NCI-H187 treated with DMSO at 0.1 percent for 48 hours (cell line): ENCODE measurements around the gene WFIKKN2.
"Not testable (repeated sequence)": the region's sequence is repeated elsewhere in the genome, so short reads cannot be mapped to it uniquely, and the experiment has no call there.

Experiments used
- DNase-seq: peaks from one replicate; lab custom pipeline; 2025; lab: John Stamatoyannopoulos, UW

Gene WFIKKN2

DNA sequence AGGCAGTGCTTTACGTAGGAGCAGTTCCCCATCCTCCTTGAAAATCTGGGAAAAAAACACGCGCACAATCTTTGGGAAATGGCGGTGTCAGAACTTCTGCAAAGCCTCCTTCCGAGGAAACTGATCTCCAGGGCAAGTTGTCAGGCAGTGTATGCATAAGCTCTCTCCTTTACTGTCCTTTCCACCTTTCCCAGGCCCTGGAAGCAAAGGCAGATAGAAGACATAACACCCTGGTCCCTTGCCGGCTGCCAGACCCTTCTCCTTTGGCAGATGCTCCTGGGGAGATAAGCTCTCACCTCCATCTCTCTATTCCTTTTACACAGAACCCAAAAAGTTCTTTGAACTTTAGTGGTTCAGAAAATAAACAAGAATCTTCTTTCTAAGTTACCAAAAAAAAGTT is 18.4 kb downstream of the WFIKKN2 start:
- no peak for DNase-seq

- DNase-seq: no peak
These were observed 20.4 kb downstream of the WFIKKN2 start for GRCh38 chr17:50855708-50856330.

DNA sequence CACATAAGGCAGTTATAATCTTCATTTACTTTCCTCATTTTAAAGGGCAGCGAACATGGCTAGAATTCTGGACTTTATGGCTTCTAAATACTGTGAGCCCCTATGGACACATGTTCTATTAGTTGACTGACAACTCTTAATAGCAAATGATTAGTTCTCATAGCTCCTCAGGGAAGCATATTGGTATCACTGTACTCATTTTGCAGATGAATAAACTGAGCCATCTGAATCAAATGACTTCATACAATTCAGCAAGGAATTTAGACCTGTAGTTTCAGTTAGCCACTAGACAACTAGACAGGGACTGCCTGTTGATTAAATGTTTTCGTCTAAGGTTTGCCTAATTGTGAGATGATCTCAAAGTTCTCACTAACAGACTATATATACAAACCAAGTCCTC is 21.0 kb downstream of the WFIKKN2 start:
- DNase-seq: no peak

GRCh38 chr17:50858486-50859225 is 23.3 kb downstream of the WFIKKN2 start:
- no peak for DNase-seq

GRCh38 chr17:50859727-50860126 is 24.3 kb downstream of the WFIKKN2 start:
- DNase-seq: not testable (repeated sequence)

GRCh38 chr17:50861334-50861676 is 25.9 kb downstream of the WFIKKN2 start:
- no peak for DNase-seq

DNA sequence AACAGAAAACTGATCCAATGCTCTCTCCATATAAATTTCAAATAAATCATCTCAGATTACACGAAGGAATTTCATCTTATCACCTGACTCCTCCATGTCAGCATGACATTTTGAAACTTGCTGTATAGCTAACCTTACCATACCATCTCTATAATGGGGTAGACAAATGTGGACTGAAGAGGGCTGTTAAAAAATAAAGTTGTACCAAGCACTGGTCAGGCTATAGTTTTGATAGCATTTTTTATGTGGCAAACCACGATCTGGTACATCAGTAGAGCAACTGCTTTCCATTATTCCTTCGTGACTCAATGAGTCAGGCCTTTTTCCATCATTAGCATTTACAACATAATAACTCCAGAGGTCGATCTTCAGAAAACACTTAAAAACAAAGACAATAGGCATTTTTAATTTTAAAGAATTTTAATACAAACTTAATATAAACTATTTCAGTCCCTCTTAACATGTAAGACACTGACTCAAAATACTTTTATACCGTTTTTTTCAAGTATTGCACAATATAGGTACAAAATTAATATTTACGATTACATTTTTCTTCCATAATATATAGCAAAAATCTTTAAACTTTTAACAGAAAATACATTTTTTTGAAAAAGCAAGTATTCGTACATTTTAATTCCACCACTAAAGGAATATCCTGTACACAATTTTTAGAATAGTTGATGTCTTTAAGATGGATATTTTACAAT is 26.6 kb downstream of the WFIKKN2 start:
- no peak for DNase-seq

DNA sequence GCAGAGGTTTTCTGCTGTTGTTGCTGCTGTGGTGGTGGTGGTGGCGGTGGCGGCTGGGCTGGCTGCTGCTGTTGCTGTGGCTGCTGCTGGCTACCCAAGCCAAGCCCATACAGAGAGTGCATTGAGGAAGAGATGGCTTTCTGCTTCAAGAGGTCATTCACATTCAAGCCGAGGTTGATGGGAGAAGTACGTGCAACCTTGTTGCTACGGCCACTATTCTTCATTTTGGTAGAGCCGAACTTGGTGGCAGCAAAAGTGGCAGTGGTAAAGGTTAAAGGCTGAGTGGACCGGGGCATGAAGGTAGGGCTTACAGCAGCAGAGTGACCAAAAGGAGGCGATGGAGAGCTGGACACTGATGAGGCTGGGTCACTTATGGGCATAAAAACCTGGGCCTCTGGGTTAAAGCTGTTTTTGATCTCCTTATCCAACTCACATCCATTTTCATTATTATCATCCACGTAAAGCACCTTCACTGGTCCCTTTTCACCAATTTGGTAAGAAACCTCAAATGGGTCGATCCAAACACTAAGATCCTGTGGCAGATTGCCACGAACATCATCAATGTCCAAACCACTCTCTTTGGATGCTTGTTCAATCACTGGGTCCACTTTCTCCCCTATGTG is 27.9 kb downstream of the WFIKKN2 start:
- DNase-seq: no peak

- no peak for DNase-seq
These were observed 28.5 kb downstream of the WFIKKN2 start for GRCh38 chr17:50863931-50864330.

DNA sequence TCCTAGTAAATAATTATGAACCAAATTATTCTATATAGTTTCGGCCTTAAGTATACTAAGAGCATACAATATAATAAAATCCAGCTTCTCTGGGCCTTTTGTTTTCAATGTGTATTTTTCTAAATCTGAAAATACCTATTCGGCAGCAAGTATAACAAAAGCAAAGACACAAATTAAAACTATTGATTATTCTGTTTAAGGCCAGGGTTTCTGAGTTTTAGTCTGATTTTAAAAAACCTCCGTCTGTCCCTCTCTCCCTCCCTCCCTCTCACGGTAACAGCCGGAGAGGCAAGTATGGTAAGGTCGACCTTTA is 29.3 kb downstream of the WFIKKN2 start:
- DNase-seq: no peak

DNA sequence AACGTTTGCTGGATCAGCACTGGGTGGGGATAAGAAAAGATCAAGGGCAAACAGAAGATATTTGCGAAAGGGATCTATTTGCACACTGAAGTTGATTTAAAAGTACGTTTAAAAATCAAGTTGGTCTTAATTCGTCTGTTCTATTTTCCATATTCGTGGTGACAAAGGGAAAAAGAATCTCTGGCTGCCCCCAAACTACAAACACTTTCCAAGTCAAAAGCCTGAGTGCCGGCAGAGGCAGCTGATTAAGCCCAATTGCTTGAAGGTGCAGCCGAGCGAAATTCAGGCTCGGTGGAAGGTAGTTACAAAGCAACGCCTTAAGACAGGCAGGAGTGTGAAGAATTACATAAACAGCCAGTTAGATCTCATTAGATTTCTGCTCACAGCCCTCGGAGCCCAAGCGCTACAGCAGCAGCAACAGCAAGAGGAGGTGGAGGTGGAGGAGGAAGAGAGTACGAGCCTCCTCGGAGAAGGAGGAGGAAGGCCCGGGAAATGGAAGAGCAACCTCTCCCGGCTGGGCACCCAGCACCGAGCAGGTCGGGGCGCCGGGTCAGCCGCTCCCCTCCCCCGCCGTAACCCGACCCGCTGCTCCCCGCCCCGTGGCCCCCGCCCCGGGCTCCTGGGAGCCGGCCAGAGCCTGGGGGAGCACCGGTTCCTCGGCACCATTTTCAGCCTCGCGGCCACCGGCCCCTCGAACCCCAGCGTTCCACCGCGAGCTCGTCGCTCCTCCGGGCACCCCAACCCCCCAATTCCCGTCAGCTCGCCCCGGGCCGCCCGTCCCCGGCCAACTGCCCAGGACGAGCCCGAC is 29.9 kb downstream of the WFIKKN2 start:
- DNase-seq: no peak

DNA sequence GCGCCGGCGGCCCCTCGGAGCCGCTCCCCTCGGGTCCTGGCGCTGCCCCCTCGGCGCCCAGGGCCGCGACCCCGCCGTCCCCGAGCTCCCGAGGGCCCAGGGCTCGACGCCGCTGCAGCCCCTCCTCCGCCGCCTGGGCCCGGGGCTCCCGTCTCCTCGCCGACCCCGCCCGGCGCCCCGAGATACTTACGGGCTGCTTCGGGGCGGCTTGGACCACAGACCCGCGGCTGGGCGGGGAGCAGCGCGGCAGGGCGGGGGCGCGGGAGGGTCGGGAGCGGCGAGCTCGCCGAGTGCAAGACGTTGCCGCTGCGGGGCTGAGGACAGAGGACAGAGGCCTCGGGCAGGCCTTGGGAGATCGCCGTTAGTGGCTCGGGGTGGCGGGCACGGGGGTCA is 30.5 kb downstream of the WFIKKN2 start:
- no peak for DNase-seq

- peak; percentile 79 for DNase-seq
These were observed 31.0 kb downstream of the WFIKKN2 start, which contains the start of gene TOB1 for GRCh38 chr17:50866261-50866949. TSS of gene TOB1 (minus strand) at chr17:50866354. CDS start at chr17:50864017, 2,337 bp downstream.

DNA sequence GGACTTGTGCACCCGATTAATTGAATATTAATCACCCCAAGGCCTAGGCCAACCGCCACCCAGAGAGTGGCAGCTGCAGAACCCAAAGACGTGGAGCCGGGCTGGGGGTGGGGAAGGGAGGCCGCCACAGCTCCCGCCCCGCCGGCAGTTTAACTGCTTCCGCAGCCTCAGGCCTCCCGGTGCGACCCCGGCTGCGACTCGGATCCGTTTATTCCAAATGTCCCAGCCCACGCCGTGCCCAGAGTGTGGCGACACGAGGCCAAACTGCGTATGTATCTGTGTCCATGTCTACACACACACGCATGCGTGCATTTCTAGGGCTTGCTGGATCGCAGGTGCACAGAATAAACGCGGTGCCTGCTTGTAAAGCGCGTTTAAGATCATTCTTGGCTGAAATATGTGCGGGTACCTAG is 31.6 kb downstream of the WFIKKN2 start:
- no peak for DNase-seq

GRCh38 chr17:50867363-50868139 is 32.2 kb downstream of the WFIKKN2 start:
- DNase-seq: peak; percentile 85

DNA sequence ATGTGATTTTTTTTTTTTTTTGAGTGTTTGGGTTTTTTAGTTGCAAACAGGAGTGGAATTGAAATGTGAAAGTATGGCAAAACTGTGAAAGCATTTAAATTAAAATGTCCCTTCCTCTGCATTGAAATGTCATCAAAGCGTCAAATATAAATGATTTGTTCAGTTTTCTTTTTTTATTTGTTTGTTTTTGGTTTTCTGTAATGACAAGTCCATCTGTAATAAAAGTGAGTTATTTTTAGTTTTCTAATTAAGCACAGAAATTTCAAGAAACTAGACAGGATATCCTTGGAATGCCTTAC is 32.7 kb downstream of the WFIKKN2 start:
- DNase-seq: no peak

- DNase-seq: no peak
These were observed 33.2 kb downstream of the WFIKKN2 start for GRCh38 chr17:50868602-50869001.

- no peak for DNase-seq
These were observed 36.0 kb downstream of the WFIKKN2 start for GRCh38 chr17:50871364-50871763.

DNA sequence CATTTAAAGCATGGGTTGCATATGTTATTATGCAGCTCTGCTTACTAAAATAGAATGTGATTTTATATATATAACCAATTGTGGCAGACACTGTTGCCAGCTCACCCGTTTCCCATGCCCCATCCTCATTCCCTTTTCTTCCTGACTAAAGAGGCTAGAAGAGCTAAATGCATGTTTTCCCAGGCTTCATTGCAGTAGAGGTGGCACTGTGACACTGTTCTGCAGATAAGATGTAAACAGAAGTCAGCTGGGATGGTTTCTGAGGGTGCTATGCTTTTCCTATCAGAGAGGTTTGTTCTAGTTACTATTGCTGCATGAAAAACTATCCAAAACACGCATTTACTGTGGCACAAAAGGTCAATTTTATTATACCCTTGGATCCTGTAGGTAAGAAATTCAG is 36.5 kb downstream of the WFIKKN2 start:
- no peak for DNase-seq

- DNase-seq: no peak
These were observed 37.5 kb downstream of the WFIKKN2 start for GRCh38 chr17:50872710-50873424.
